Mucosa of descending colon (tissue), 3 donors: ENCODE data around the gene TMEM116. TPM values are rescaled to one million over a fixed set of nuclear protein-coding genes. Genes with fewer than 3 reads are reported as not detected.

Experiments used
- ATAC-seq: fragments of 200-7000 bp; cut with Tn5 transposase; one replicate; pipeline ENCODE4 v1.9.1; 2020; ENCODE audit warnings: mild to moderate bottlenecking, moderate library complexity
- DNase-seq, 3 donors: peaks; one replicate each; pipeline ENCODE4 v3.0.0-alpha.2; 2020
- H3K36me3 ChIP-seq: fragments of 200-600 bp; one replicate; pipeline ENCODE4 v1.8.0; 2021; ENCODE audit warnings: low read depth, mild to moderate bottlenecking
- H3K4me1 ChIP-seq: fragments of 200-600 bp; one replicate; pipeline ENCODE4 v1.8.0; 2021; ENCODE audit warnings: low read depth, mild to moderate bottlenecking
- H3K4me3 ChIP-seq: fragments of 200-600 bp; one replicate; pipeline ENCODE4 v1.8.0; 2021; ENCODE audit warnings: mild to moderate bottlenecking
- H3K9me3 ChIP-seq: fragments of 200-600 bp; one replicate; pipeline ENCODE4 v1.8.0; 2021; ENCODE audit warnings: mild to moderate bottlenecking
- intact Hi-C, 2 donors: fragments of 100-400 bp; cut with DNase I in 1 of 2; cut with micrococcal nuclease in 1 of 2; formaldehyde crosslinking; loops; one replicate each; pipeline versions ENCODE4 v1.11.0 to v1.11.1; 2022; cut with DNase I, micrococcal nuclease
- total RNA-seq, 3 donors: library from RNA; stranded (reverse); fragmentation: NEBNext Ultra II Directional in 2 of 3; extraction: Animal tissue kit (Norgen Biotek cat#: 25700) in 2 of 3; gene quantifications; one replicate each; pipeline versions ENCODE4 v1.2.1 to v1.2.4, GENCODE V29; 2021 to 2023
- TF ChIP-seq, protein P1 (sequence below): fragments of 200-600 bp; IDR thresholded peaks from one replicate; pipeline ENCODE4 v1.8.0; 2022; ENCODE audit warnings: antibody characterized with exemption, mild to moderate bottlenecking
- donor health status: DM: no; HTN: no; CAD: no; lungs with moderate emphysema.
- donor health status: DM: no; HTN: no; CAD: no.
- donor health status: DM: no; HTN: yes; CAD: no.

TMEM116 gene
- total RNA-seq, 3 donors from 2014 or later: 11.2 to 12.5 (median 11.4) TPM

DNA sequence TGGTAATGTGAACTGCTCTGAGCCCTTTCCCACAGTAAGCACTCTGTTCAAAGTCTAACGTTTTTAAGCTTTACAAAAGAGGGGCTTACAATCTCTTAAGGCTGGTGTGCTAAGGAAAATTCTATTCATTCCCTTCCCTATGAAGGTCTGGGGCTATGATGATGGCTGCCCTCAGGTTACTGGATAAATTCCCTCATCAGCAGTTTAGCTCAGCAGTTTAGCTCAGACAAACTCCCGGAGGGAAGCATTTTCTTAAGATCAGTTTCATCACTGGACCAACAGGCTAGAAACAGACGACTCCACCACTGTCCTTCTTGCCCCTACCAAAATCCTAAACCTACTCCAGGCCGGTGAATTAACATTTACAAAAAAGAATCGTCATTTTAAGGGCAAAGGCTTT lies 19.3 kb upstream of the TMEM116 start:
- TF ChIP-seq, protein P1, sequence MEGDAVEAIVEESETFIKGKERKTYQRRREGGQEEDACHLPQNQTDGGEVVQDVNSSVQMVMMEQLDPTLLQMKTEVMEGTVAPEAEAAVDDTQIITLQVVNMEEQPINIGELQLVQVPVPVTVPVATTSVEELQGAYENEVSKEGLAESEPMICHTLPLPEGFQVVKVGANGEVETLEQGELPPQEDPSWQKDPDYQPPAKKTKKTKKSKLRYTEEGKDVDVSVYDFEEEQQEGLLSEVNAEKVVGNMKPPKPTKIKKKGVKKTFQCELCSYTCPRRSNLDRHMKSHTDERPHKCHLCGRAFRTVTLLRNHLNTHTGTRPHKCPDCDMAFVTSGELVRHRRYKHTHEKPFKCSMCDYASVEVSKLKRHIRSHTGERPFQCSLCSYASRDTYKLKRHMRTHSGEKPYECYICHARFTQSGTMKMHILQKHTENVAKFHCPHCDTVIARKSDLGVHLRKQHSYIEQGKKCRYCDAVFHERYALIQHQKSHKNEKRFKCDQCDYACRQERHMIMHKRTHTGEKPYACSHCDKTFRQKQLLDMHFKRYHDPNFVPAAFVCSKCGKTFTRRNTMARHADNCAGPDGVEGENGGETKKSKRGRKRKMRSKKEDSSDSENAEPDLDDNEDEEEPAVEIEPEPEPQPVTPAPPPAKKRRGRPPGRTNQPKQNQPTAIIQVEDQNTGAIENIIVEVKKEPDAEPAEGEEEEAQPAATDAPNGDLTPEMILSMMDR: no peak
- Histone ChIP-seq H3K4me3 (no peak overlapping the region), H3K9me3 (no peaks in the 10 kb centered on the region), H3K4me1 (no peaks in the 10 kb centered on the region), H3K36me3 (peaks cover 5% of the 10 kb centered on the region)
- DNase-seq (no peak), ATAC-seq (no peak)
- intact Hi-C loops: no loop called here

DNA sequence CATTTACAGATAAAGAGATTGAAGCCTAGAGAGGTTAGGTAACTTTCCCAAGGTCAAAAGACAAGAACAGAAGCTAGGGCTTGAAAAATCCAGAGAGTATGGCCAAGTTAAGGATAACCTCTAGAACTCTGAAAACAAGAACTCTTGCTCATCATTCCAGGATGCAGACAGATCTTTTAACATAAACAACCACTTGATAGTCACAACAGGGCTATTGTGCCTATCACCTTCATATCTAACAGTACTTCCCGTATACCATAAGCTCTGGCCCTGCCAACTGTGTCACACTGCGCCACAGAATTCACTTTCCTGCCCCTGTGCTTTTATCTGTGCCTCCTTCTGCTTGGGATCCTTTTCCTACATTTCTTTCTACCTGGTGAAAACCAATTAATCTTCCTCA lies 18.5 kb upstream of the TMEM116 start:
- Histone ChIP-seq H3K4me3 (no peak overlapping the region), H3K9me3 (no peaks in the 10 kb centered on the region), H3K36me3 (peaks cover 5% of the 10 kb centered on the region), H3K4me1 (no peaks in the 10 kb centered on the region)
- TF ChIP-seq, protein P1: no peak
- intact Hi-C loops: no loop called here
- ATAC-seq (no peak), DNase-seq (no peak)

DNA sequence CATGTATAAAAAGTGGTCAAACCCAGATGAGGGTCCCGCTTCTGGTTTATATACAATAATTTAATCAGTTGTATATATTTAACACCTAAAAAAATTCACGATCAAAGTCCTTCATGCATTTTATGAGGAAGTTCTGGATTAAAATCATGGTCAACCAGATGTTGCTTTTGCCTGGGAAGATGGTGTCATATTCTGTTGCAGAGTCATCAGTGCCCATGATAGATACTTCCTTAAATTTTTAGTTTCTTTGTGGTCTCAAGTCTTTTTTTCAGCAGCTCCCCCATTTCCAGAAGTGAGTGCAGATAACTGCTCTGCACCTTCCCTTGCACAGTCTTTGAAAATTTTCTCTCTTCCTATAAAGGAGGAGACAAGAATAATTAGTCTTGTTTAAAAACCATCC lies 16.3 kb upstream of the TMEM116 start:
- TF ChIP-seq, protein P1: no peak
- DNase-seq (no peak), ATAC-seq (no peak)
- H3K4me1 ChIP-seq: no peaks in the 10 kb centered on the region
- peaks cover 5% of the 10 kb centered on the region for H3K36me3 ChIP-seq
- no peaks in the 10 kb centered on the region for H3K9me3 ChIP-seq
- no peak overlapping the region for H3K4me3 ChIP-seq
- intact Hi-C loops: no loop called here

DNA sequence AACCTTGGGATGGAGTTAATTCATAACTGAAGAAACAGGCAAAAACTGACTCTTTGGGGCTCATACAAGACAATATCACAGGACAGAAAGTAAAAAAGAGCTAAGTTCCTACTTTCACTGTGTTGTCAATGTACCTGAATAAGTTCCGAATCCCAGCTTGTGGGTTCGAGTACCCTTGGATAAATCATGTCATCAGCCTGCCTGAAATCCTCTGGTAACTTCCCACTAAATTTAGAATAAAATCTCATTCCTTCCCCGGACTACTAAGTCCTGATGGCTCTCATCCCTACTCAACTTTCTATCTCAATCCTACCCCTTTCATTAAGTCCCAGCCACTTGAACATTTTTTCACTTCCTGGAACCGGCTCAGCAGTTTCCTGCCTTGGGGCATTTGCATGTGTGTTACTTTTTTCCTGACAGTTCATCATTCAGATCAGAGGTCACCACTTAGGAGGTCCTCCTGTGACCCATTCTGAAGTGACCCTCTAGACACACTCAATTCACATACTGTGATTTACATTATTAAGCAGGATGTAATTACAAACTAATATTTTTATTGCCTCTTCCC lies 12.9 kb upstream of the TMEM116 start:
- H3K9me3 ChIP-seq: no peaks in the 10 kb centered on the region
- intact Hi-C loops: no loop called here
- DNase-seq (no peak), ATAC-seq (no peak)
- H3K4me1 ChIP-seq: no peaks in the 10 kb centered on the region
- TF ChIP-seq, protein P1: no peak
- no peak overlapping the region for H3K4me3 ChIP-seq
- peaks cover 5% of the 10 kb centered on the region for H3K36me3 ChIP-seq

DNA sequence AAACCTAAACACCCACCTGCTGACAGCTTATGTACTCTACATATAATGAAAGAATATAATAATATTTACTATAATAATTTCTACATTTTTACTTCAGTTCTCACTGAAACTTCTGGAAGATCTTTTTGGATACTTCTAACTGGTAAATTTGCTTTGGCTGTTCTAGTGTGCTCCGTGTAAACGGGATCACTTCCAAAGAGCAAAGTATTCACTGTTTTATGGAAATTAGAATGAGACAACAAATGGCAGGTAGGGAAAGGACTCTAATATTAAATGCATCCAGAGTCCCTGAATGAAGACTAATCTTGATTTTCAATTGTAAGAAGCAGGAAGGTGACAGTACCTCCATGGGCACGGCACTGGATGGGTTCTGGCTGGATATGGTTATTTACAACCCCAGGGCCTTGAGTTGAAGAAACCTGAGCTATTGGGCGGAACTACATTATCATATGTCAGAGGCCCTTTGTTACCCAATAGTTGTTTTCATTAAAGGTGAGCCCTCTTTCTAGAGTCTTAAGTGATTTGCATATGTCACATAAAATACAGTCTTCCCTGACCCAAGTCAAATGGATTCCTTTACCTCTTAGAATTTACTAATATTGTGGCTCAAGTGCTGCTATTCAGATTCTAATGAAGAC lies 10.9 kb upstream of the TMEM116 start:
- no peaks in the 10 kb centered on the region for H3K36me3 ChIP-seq

More for the DNA sequence above, 10.9 kb upstream of the TMEM116 start:
- TF ChIP-seq, protein P1: no peak
- intact Hi-C loops: no loop called here
- Histone ChIP-seq H3K4me3 (no peak overlapping the region), H3K9me3 (no peaks in the 10 kb centered on the region), H3K4me1 (no peaks in the 10 kb centered on the region)
- no peak for ATAC-seq
- DNase-seq: no peak
